DOHH2 (cell line): Measurements from ENCODE around the gene UNC50.

Experiments
- CTCF ChIP-seq: fragments of 200-600 bp; sonication (generic); IDR thresholded peaks from one replicate; pipeline ENCODE4 v1.5.1; 2014; ENCODE audit warnings: antibody characterized with exemption, mild to moderate bottlenecking, low read depth, low read length; ENCODE audit not compliant: poor library complexity, severe bottlenecking
- EZH2phosphoT487 ChIP-seq: fragments of 200-600 bp; sonication (generic); IDR thresholded peaks from 2 replicates; pipeline ENCODE4 v1.6.1; 2017; ENCODE audit warnings: borderline replicate concordance, mild to moderate bottlenecking, antibody characterized with exemption, low read length, moderate library complexity, mixed read lengths

- TF ChIP-seq CTCF (no peak), EZH2phosphoT487 (no peak)
These were observed 3.8 kb upstream of the UNC50 start for GRCh38 chr2:98604547-98604946.
